CD4-positive, alpha-beta memory T cell (primary cell): ENCODE measurements around the gene DAPK3. TPM values are rescaled to one million over a fixed set of nuclear protein-coding genes. Genes with fewer than 3 reads are reported as not detected.
"Not testable (repeated sequence)": the region's sequence is repeated elsewhere in the genome, so short reads cannot be mapped to it uniquely, and the experiment has no call there.

Experiments used
- CTCF ChIA-PET: fragments of 350-600 bp; sonication (Branson Sonifier 250); formaldehyde crosslinking; loops from one replicate; lab custom pipeline; 2021; ENCODE audit warnings: inconsistent platforms; ENCODE audit not compliant: partially characterized antibody; lab: Charles Lee
- POLR2A ChIA-PET: fragments of 350-600 bp; sonication (Branson Sonifier 250); formaldehyde crosslinking; loops from one replicate; lab custom pipeline; 2021; ENCODE audit not compliant: partially characterized antibody; lab: Charles Lee
- DNase-seq, 5 donors: peaks; one replicate each; pipeline versions ENCODE4 v3.0.0 to v3.0.0-alpha.2; 2020 to 2022; ENCODE audit warnings: mixed read lengths in 1 of 5
- H3K27ac ChIP-seq: one replicate; pipeline ENCODE4 v1.7.0; 2013; ENCODE audit warnings: low read depth, low read length
- H3K27me3 ChIP-seq: 2 replicates; pipeline ENCODE4 v1.7.0; 2013; ENCODE audit warnings: mild to moderate bottlenecking, low read length, moderate library complexity; ENCODE audit not compliant: insufficient read depth
- H3K36me3 ChIP-seq: 2 replicates; pipeline ENCODE4 v1.7.0; 2013; ENCODE audit warnings: mild to moderate bottlenecking, low read length, moderate library complexity; ENCODE audit not compliant: insufficient read depth
- H3K4me1 ChIP-seq: 2 replicates; pipeline ENCODE4 v1.7.0; 2013; ENCODE audit warnings: mild to moderate bottlenecking, low read length, moderate library complexity; ENCODE audit not compliant: insufficient read depth
- H3K4me3 ChIP-seq, 2 donors: one replicate each; pipeline ENCODE4 v1.7.0; 2013; ENCODE audit warnings: low read length in 2 of 2, mild to moderate bottlenecking in 1 of 2
- H3K9me3 ChIP-seq, 2 donors: one replicate each; pipeline ENCODE4 v1.7.0; 2013; ENCODE audit warnings: low read length in 2 of 2, control low read depth in 1 of 2; ENCODE audit not compliant: control insufficient read depth in 1 of 2
- H3K27ac Mint-ChIP-seq, 7 donors: one replicate each; pipeline ENCODE4 v1.8.0; 2020 to 2021; ENCODE audit warnings: mixed read lengths in 7 of 7, mild to moderate bottlenecking in 6 of 7, inconsistent platforms in 3 of 7, moderate library complexity in 3 of 7
- H3K27me3 Mint-ChIP-seq, 2 donors: one replicate each; pipeline ENCODE4 v1.8.0; 2020 to 2021; ENCODE audit warnings: mixed read lengths in 2 of 2
- H3K36me3 Mint-ChIP-seq, 2 donors: one replicate each; pipeline ENCODE4 v1.8.0; 2020 to 2021; ENCODE audit warnings: mixed read lengths in 2 of 2, inconsistent platforms in 1 of 2, mild to moderate bottlenecking in 1 of 2
- H3K4me1 Mint-ChIP-seq, 4 donors: one replicate each; pipeline ENCODE4 v1.8.0; 2020 to 2021; ENCODE audit warnings: mixed read lengths in 4 of 4, mild to moderate bottlenecking in 1 of 4
- H3K4me3 Mint-ChIP-seq, 8 donors: one replicate each; pipeline ENCODE4 v1.8.0; 2020 to 2021; ENCODE audit warnings: mixed read lengths in 8 of 8, mild to moderate bottlenecking in 7 of 8, moderate library complexity in 6 of 8, inconsistent platforms in 3 of 8
- H3K9me3 Mint-ChIP-seq, 8 donors: one replicate each; pipeline ENCODE4 v1.8.0; 2020 to 2021; ENCODE audit warnings: mixed read lengths in 8 of 8, mild to moderate bottlenecking in 5 of 8, inconsistent platforms in 3 of 8, moderate library complexity in 1 of 8
- intact Hi-C: fragments of 100-400 bp; cut with micrococcal nuclease; formaldehyde crosslinking; loops from one replicate; pipeline ENCODE4 v1.15.1; 2023
- polyA plus RNA-seq, 2 donors: library from polyadenylated mRNA; unstranded; fragments of 300-500 nt; fragmentation: Illumina TruSeq; gene quantifications; one replicate each; pipeline ENCODE4 v1.2.3, GENCODE V29; 2021
- total RNA-seq, 2 experiments: library from RNA; stranded (reverse); gene quantifications; one replicate each; pipeline ENCODE4 v1.2.3, GENCODE V29; 2021

DAPK3 gene
- total and polyA plus RNA-seq, 4 experiments from 2014 or later: 22.3 to 40.7 (median 33.0) TPM

GRCh38 chr19:4015705-4016402, 45.0 kb upstream of the DAPK3 start:
- Histone ChIP-seq H3K4me1 (peaks cover 20% of the 10 kb centered on the region), H3K36me3 (peaks cover 10% of the 10 kb centered on the region), H3K9me3 (no peaks in the 10 kb centered on the region), H3K27me3 (no peaks in the 10 kb centered on the region), H3K27ac (no peak overlapping the region), H3K4me3 (no peak overlapping the region)
- H3K36me3 Mint-ChIP-seq: peaks cover 8 to 25% of the 10 kb centered on the region in 2 donors
- H3K4me1 Mint-ChIP-seq: peaks cover 4 to 42% (median 14%) of the 10 kb centered on the region in 4 donors
- POLR2A ChIA-PET: no interaction called here
- no peak overlapping the region for H3K4me3 Mint-ChIP-seq
- DNase-seq: no peak
- intact Hi-C loops: no loop called here
- no peak overlapping the region for H3K27ac Mint-ChIP-seq
- no peaks in the 10 kb centered on the region for H3K27me3 Mint-ChIP-seq
- CTCF ChIA-PET: no interaction called here
- no peaks in the 10 kb centered on the region for H3K9me3 Mint-ChIP-seq

GRCh38 chr19:4014541-4015491, 43.9 kb upstream of the DAPK3 start:
- Mint-ChIP-seq H3K36me3 (peaks cover 0 to 21% of the 10 kb centered on the region in 2 donors), H3K4me1 (peaks cover 6 to 47% (median 15%) of the 10 kb centered on the region in 4 donors), H3K9me3 (no peaks in the 10 kb centered on the region), H3K4me3 (peak overlapping the region in 1 of 8 donors; percentile 39), H3K27me3 (no peaks in the 10 kb centered on the region), H3K27ac (no peak overlapping the region)
- peak in 4 of 5 donors; percentile 32 to 39 (median 35) for DNase-seq
- Histone ChIP-seq H3K27me3 (no peaks in the 10 kb centered on the region), H3K27ac (no peak overlapping the region), H3K36me3 (peaks cover 10% of the 10 kb centered on the region), H3K4me1 (peaks cover 31% of the 10 kb centered on the region), H3K9me3 (no peaks in the 10 kb centered on the region), H3K4me3 (no peak overlapping the region)
- CTCF ChIA-PET: no interaction called here
- POLR2A ChIA-PET: no interaction called here
- intact Hi-C loops: no loop called here

DNA sequence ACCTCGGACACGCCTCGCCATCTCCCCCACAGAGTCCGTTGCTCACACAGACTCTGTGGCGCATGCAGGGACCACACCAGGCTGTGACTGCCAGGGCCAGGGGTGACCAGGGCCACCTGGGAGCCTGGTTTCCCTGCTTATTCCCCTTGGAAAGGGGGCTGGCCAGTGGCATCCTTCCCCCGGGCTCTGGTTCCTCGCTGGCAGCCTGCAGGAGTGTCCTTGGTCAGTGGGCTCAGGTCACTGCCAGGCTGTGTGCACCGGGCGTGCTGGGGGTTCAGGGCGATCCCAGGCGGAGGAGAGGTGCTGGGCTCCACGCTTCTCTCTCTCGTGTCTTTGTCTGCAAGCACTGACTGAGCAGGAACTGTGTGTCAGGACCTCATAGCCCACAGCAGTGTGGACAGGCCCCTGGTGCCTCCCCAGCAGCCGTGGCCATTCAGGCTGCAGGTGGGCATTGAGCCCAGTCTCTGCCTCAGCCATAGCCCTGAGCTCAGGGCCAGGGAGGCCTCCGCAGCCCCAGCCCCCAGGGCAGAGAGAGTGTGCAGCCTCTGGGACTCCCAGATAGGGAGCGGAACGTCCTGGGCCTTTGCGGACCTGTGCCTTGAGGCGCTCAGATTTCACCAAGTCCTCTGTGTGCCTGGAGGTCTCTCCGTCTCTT, 43.1 kb upstream of the DAPK3 start:
- H3K36me3 ChIP-seq: peaks cover 10% of the 10 kb centered on the region
- H3K4me1 ChIP-seq: peaks cover 38% of the 10 kb centered on the region
- CTCF ChIA-PET: no interaction called here
- intact Hi-C loops: no loop called here
- H3K4me3 ChIP-seq: no peak overlapping the region
- no peak overlapping the region for H3K27ac ChIP-seq
- Mint-ChIP-seq H3K4me3 (peak overlapping the region in 1 of 8 donors; percentile 34), H3K9me3 (no peaks in the 10 kb centered on the region), H3K27me3 (no peaks in the 10 kb centered on the region), H3K36me3 (peaks cover 0 to 21% of the 10 kb centered on the region in 2 donors), H3K4me1 (peaks cover 9 to 55% (median 20%) of the 10 kb centered on the region in 4 donors), H3K27ac (peak overlapping the region in 1 of 7 donors; percentile 47)
- H3K27me3 ChIP-seq: no peaks in the 10 kb centered on the region
- H3K9me3 ChIP-seq: no peaks in the 10 kb centered on the region
- DNase-seq: no peak
- POLR2A ChIA-PET: interaction anchor here (1.2 kb wide), 1 partner anchor 26 kb away, joined by 3 read pairs; no protein-coding TSS in a partner anchor

DNA sequence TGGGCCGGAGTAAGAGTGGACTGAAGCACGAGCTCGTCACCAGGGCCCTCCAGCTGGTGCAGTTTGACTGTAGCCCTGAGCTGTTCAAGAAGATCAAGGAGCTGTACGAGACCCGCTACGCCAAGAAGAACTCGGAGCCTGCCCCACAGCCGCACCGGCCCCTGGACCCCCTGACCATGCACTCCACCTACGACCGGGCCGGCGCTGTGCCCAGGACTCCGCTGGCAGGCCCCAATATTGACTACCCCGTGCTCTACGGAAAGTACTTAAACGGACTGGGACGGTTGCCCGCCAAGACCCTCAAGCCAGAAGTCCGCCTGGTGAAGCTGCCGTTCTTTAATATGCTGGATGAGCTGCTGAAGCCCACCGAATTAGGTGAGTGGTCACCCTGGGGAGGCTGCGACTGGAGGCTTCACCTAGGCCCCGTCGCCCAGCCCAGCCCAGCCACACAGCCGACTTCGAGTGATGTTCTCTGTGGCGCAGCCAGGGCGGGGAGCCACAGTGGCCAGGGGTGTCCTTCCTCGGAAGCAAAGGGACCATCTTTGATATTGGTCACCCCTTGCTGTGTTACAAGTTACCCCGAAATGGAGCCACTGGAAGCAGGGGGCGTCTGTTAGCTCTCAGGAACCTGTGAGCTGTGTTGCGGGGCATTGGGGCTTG, 42.2 kb upstream of the DAPK3 start:
- H3K27me3 Mint-ChIP-seq: no peaks in the 10 kb centered on the region
- peaks cover 10% of the 10 kb centered on the region for H3K36me3 ChIP-seq
- no peak overlapping the region for H3K4me3 Mint-ChIP-seq
- no peak overlapping the region for H3K27ac Mint-ChIP-seq
- ChIA-PET POLR2A (interaction anchor here (1.2 kb wide), 1 partner anchor 25 kb away, joined by 3 read pairs; no protein-coding TSS in a partner anchor), CTCF (no interaction called here)
- no peak overlapping the region for H3K4me3 ChIP-seq
- H3K9me3 ChIP-seq: no peaks in the 10 kb centered on the region
- H3K4me1 ChIP-seq: peaks cover 48% of the 10 kb centered on the region
- no peaks in the 10 kb centered on the region for H3K27me3 ChIP-seq
- no peak for DNase-seq
- H3K27ac ChIP-seq: no peak overlapping the region
- H3K4me1 Mint-ChIP-seq: peaks cover 13 to 53% (median 26%) of the 10 kb centered on the region in 4 donors
- no peaks in the 10 kb centered on the region for H3K9me3 Mint-ChIP-seq
- peaks cover 0 to 19% of the 10 kb centered on the region in 2 donors for H3K36me3 Mint-ChIP-seq
- intact Hi-C loops: no loop called here

GRCh38 chr19:4012092-4012974, 41.4 kb upstream of the DAPK3 start:
- H3K27ac ChIP-seq: no peak overlapping the region
- intact Hi-C loops: no loop called here
- H3K27me3 Mint-ChIP-seq: no peaks in the 10 kb centered on the region
- H3K4me1 Mint-ChIP-seq: peaks cover 13 to 53% (median 26%) of the 10 kb centered on the region in 4 donors
- H3K36me3 ChIP-seq: peaks cover 10% of the 10 kb centered on the region
- no peak overlapping the region for H3K27ac Mint-ChIP-seq
- CTCF ChIA-PET: no interaction called here
- DNase-seq: no peak
- peaks cover 48% of the 10 kb centered on the region for H3K4me1 ChIP-seq
- H3K4me3 Mint-ChIP-seq: no peak overlapping the region
- no peaks in the 10 kb centered on the region for H3K9me3 ChIP-seq
- no peaks in the 10 kb centered on the region for H3K9me3 Mint-ChIP-seq
- no peaks in the 10 kb centered on the region for H3K27me3 ChIP-seq
- POLR2A ChIA-PET: no interaction called here
- peaks cover 0 to 18% of the 10 kb centered on the region in 2 donors for H3K36me3 Mint-ChIP-seq
- H3K4me3 ChIP-seq: no peak overlapping the region

GRCh38 chr19:4011430-4011829, 40.5 kb upstream of the DAPK3 start:
- H3K27me3 Mint-ChIP-seq, H3K36me3 ChIP-seq, H3K27me3 ChIP-seq, H3K9me3 ChIP-seq, H3K4me3 ChIP-seq, H3K9me3 Mint-ChIP-seq, POLR2A ChIA-PET, DNase-seq, H3K27ac ChIP-seq, CTCF ChIA-PET, intact Hi-C loops: not testable (repeated sequence)
- peaks cover 13 to 52% (median 24%) of the 10 kb centered on the region in 4 donors for H3K4me1 Mint-ChIP-seq
- H3K4me1 ChIP-seq: peaks cover 54% of the 10 kb centered on the region
- peaks cover 0 to 15% of the 10 kb centered on the region in 2 donors for H3K36me3 Mint-ChIP-seq
- peak overlapping the region in 2 of 8 donors; percentile 43 to 46 for H3K4me3 Mint-ChIP-seq
- peak overlapping the region in 3 of 7 donors; percentile 12 to 69 (median 22) for H3K27ac Mint-ChIP-seq
